LNCaP clone FGC (cell line): ENCODE data around the gene WNK2.

Experiments used
- DNase-seq: peaks from one replicate; pipeline ENCODE4 v3.0.0-alpha.2; 2011; ENCODE audit warnings: low read depth
- H3K4me3 ChIP-seq: 2 replicates; pipeline ENCODE4 v1.5.1; 2011; ENCODE audit warnings: mild to moderate bottlenecking, low read depth, low read length, control low read depth
- CTCF ChIP-seq: IDR thresholded peaks from 2 replicates; pipeline ENCODE4 v1.5.1; 2012; ENCODE audit warnings: mild to moderate bottlenecking; ENCODE audit not compliant: control insufficient read depth, insufficient read depth; ENCODE audit errors: extremely low read depth

WNK2 gene

GRCh38 chr9:93226819-93227218, 42.9 kb downstream of the WNK2 start:
- TF ChIP-seq CTCF: no peak
- no peak for DNase-seq
- H3K4me3 ChIP-seq: no peak overlapping the region

- no peak for DNase-seq
- TF ChIP-seq CTCF: no peak
- no peak overlapping the region for H3K4me3 ChIP-seq
These were observed 44.1 kb downstream of the WNK2 start for GRCh38 chr9:93228030-93228429.

- H3K4me3 ChIP-seq: no peak overlapping the region
- no peak for DNase-seq
- no peak for TF ChIP-seq CTCF
These were observed 44.5 kb downstream of the WNK2 start for GRCh38 chr9:93228453-93228852.

GRCh38 chr9:93229636-93230035, 45.7 kb downstream of the WNK2 start:
- H3K4me3 ChIP-seq: no peak overlapping the region
- DNase-seq: no peak
- TF ChIP-seq CTCF: no peak

GRCh38 chr9:93230185-93230584, 46.2 kb downstream of the WNK2 start:
- no peak for TF ChIP-seq CTCF
- no peak overlapping the region for H3K4me3 ChIP-seq
- DNase-seq: no peak

GRCh38 chr9:93230601-93231000, 46.7 kb downstream of the WNK2 start:
- no peak for DNase-seq
- no peak for TF ChIP-seq CTCF
- H3K4me3 ChIP-seq: no peak overlapping the region

GRCh38 chr9:93231121-93231694, 47.3 kb downstream of the WNK2 start:
- H3K4me3 ChIP-seq: no peak overlapping the region
- TF ChIP-seq CTCF: no peak
- DNase-seq: no peak
